Dermis microvascular lymphatic vessel endothelial cell (primary cell): Measurements from ENCODE around the gene IL1RAP. TPM values are rescaled to one million over a fixed set of nuclear protein-coding genes. Genes with fewer than 3 reads are reported as not detected.

ENCODE experiments used
- DNase-seq, 2 donors: peaks; one replicate each; pipeline versions ENCODE4 v3.0.0 to v3.0.0-alpha.2; 2010; ENCODE audit warnings: low read depth in 2 of 2
- total RNA-seq: library from RNA; depleted of rRNA; stranded (reverse); fragments of >200 nt; gene quantifications from 2 replicates; pipeline ENCODE4 v1.2.1, GENCODE V29; 2014

Gene IL1RAP
- total RNA-seq, 1 donor from 2014 or later, result 1.9 TPM

- no peak for DNase-seq
Observed at GRCh38 chr3:190541560-190541959, 27.7 kb downstream of the IL1RAP start.

- DNase-seq, result no peak
Observed at GRCh38 chr3:190542846-190543245, 29.0 kb downstream of the IL1RAP start.

- no peak for DNase-seq
Observed at GRCh38 chr3:190543671-190544070, 29.8 kb downstream of the IL1RAP start.

GRCh38 chr3:190545191-190545590 lies 31.3 kb downstream of the IL1RAP start:
- no peak for DNase-seq

GRCh38 chr3:190546881-190547510 lies 33.1 kb downstream of the IL1RAP start:
- no peak for DNase-seq

- no peak for DNase-seq
Observed at GRCh38 chr3:190548031-190548656, 34.3 kb downstream of the IL1RAP start.

- no peak for DNase-seq
Observed at GRCh38 chr3:190552021-190552420, 38.1 kb downstream of the IL1RAP start.

- no peak for DNase-seq
Observed at GRCh38 chr3:190552969-190553759, 39.3 kb downstream of the IL1RAP start.

- DNase-seq, result no peak
Observed at GRCh38 chr3:190554197-190554596, 40.3 kb downstream of the IL1RAP start.

- no peak for DNase-seq
Observed at GRCh38 chr3:190556351-190556750, 42.5 kb downstream of the IL1RAP start.

- DNase-seq, result no peak
Observed at GRCh38 chr3:190557296-190557695, 43.4 kb downstream of the IL1RAP start.

GRCh38 chr3:190558316-190558715 lies 44.4 kb downstream of the IL1RAP start:
- DNase-seq, result no peak

GRCh38 chr3:190558796-190559195 lies 44.9 kb downstream of the IL1RAP start:
- no peak for DNase-seq

- no peak for DNase-seq
Observed at GRCh38 chr3:190560013-190560895, 46.4 kb downstream of the IL1RAP start.

GRCh38 chr3:190562866-190563510 lies 49.1 kb downstream of the IL1RAP start:
- DNase-seq, result no peak

GRCh38 chr3:190564175-190564574 lies 50.3 kb downstream of the IL1RAP start:
- no peak for DNase-seq

GRCh38 chr3:190566043-190566933 lies 52.4 kb downstream of the IL1RAP start:
- peak; percentile 76 to 99 for DNase-seq

GRCh38 chr3:190568036-190568435 lies 54.2 kb downstream of the IL1RAP start:
- no peak for DNase-seq

GRCh38 chr3:190574473-190574872 lies 60.6 kb downstream of the IL1RAP start:
- DNase-seq, result no peak
